Measurements from ENCODE around the gene AGPAT2. TPM values are rescaled to one million over a fixed set of nuclear protein-coding genes. Genes with fewer than 3 reads are reported as not detected.

The AGPAT2 gene
- total and polyA plus RNA-seq, 2 experiments from 2014 or later: 31.8 to 44.7 TPM

- Histone ChIP-seq H3K27ac (ENCODE audit: low read depth) (no peak overlapping the region), H3K4me2 (no peak overlapping the region), H3K79me2 (replicated peaks; ENCODE audit: insufficient read depth) (no peaks in the 10 kb centered on the region), H3F3A (replicated peaks; ENCODE audit: low read depth) (no peaks in the 10 kb centered on the region), H2AFZ (no peak overlapping the region), H3K36me3 (ENCODE audit: insufficient read depth) (no peaks in the 10 kb centered on the region), H3K9me2 (ENCODE audit: insufficient read depth) (no peaks in the 10 kb centered on the region), H3K4me3 (no peak overlapping the region), H3K27me3 (ENCODE audit: insufficient read depth) (no peaks in the 10 kb centered on the region), H3K4me1 (ENCODE audit: insufficient read depth) (no peaks in the 10 kb centered on the region), H4K20me1 (replicated peaks; ENCODE audit: insufficient read depth) (no peaks in the 10 kb centered on the region)
- ATAC-seq (no peak), DNase-seq (ENCODE audit: low spot score) (no peak)
- no peaks in the 10 kb centered on the region for H3K4me1 Mint-ChIP-seq
- no peak overlapping the region for H3K4me3 Mint-ChIP-seq
- TF ChIP-seq REST (IDR thresholded peaks at IDR 0.05; ENCODE audit: unreplicated experiment) (no peak), ZNF331 (CRISPR knock-in tag; IDR thresholded peaks at IDR 0.05; ENCODE audit: low read depth) (no peak), ETS1 (IDR thresholded peaks at IDR 0.05) (no peak), ZNF114 (CRISPR knock-in tag; IDR thresholded peaks at IDR 0.05) (no peak), JUNB (IDR thresholded peaks at IDR 0.05; ENCODE audit: unreplicated experiment) (no peak), EZH2phosphoT487 (IDR thresholded peaks at IDR 0.05; ENCODE audit: unreplicated experiment) (no peak), NANOG (IDR thresholded peaks at IDR 0.05; ENCODE audit: borderline replicate concordance) (no peak), CREB1 (CRISPR knock-in tag; IDR thresholded peaks at IDR 0.05; ENCODE audit: low read depth) (no peak), ZNF462 (CRISPR knock-in tag; IDR thresholded peaks at IDR 0.05) (no peak), EZH2 (IDR thresholded peaks at IDR 0.05; ENCODE audit: low read depth, unreplicated experiment) (no peak), CTCF (conservative IDR thresholded peaks at IDR 0.05; ENCODE audit: low read depth in 2 of 2) (no peak), POLR2AphosphoS5 (IDR thresholded peaks at IDR 0.05; ENCODE audit: low read depth) (no peak)
- H3K27me3 Mint-ChIP-seq (ENCODE audit: insufficient read depth, low read depth, poor library complexity): peaks cover 2% of the 10 kb centered on the region
- no peaks in the 10 kb centered on the region for H3K9me3 Mint-ChIP-seq
- H3K27ac Mint-ChIP-seq: no peak overlapping the region
- H3K36me3 Mint-ChIP-seq (ENCODE audit: low read depth): no peaks in the 10 kb centered on the region
Observed at GRCh38 chr9:136650021-136650420, 37.2 kb downstream of the AGPAT2 start.
